Uterus (tissue), 4 donors: ENCODE data around the gene HAVCR1. TPM values are rescaled to one million over a fixed set of nuclear protein-coding genes. Genes with fewer than 3 reads are reported as not detected.

Experiments
- DNase-seq, 2 donors: peaks; one replicate each; pipeline ENCODE4 v3.0.0-alpha.2; 2019 to 2020
- H3K27ac ChIP-seq, 2 donors: fragments of 200-600 bp; sonication (generic); 1 replicate in 1 of 2; 2 replicates in 1 of 2; pipeline ENCODE4 v1.5.1; 2016 to 2018
- H3K27me3 ChIP-seq, 2 donors: fragments of 200-600 bp; sonication (generic); one replicate each; pipeline ENCODE4 v1.5.1; 2018 to 2019; ENCODE audit warnings: control low read depth in 1 of 2
- H3K36me3 ChIP-seq, 2 donors: fragments of 200-600 bp; sonication (generic); one replicate each; pipeline ENCODE4 v1.5.1; 2019; ENCODE audit warnings: control low read depth in 1 of 2
- H3K4me1 ChIP-seq, 2 donors: fragments of 200-600 bp; sonication (generic); one replicate each; pipeline ENCODE4 v1.5.1; 2018 to 2019; ENCODE audit warnings: control low read depth in 1 of 2
- H3K4me3 ChIP-seq, 2 donors: fragments of 200-600 bp; sonication (generic); 1 replicate in 1 of 2; 2 replicates in 1 of 2; pipeline ENCODE4 v1.5.1; 2018 to 2019; ENCODE audit warnings: mild to moderate bottlenecking in 1 of 2
- H3K9me3 ChIP-seq, 2 donors: fragments of 200-600 bp; sonication (generic); one replicate each; pipeline ENCODE4 v1.5.1; 2019; ENCODE audit warnings: control low read depth in 1 of 2
- POLR2A ChIP-seq, 2 donors: fragments of 450-650 bp; IDR thresholded peaks; one replicate each; pipeline ENCODE4 v1.6.1; 2016; ENCODE audit warnings: antibody characterized with exemption in 2 of 2, mild to moderate bottlenecking in 1 of 2, moderate library complexity in 1 of 2
- intact Hi-C: fragments of 100-400 bp; cut with DNase I; formaldehyde crosslinking; loops from one replicate; pipeline ENCODE4 v1.15.1; 2023; ENCODE audit warnings: low total_unique reads
- total RNA-seq, 4 donors: library from RNA; depleted of rRNA in 3 of 4; stranded (reverse); fragments of >200 nt in 3 of 4; gene quantifications; one replicate each; pipeline versions ENCODE4 v1.1.0 to v1.2.4, GENCODE V29; 2014 to 2023
- TF ChIP-seq, protein P1 (sequence below), 4 experiments: fragments of 200-600 bp in 2 of 4; fragments of 450-650 bp in 2 of 4; sonication (generic) in 2 of 4; IDR thresholded peaks; one replicate each; pipeline ENCODE4 v1.5.1; 2016 to 2019; ENCODE audit warnings: antibody characterized with exemption in 4 of 4, mild to moderate bottlenecking in 2 of 4, moderate library complexity in 1 of 4
- donor health status: DM: yes; HTN: yes; CAD: no.

Gene HAVCR1
- total RNA-seq, 4 donors from 2014 or later, result 0.55 TPM; not detected in 3

DNA sequence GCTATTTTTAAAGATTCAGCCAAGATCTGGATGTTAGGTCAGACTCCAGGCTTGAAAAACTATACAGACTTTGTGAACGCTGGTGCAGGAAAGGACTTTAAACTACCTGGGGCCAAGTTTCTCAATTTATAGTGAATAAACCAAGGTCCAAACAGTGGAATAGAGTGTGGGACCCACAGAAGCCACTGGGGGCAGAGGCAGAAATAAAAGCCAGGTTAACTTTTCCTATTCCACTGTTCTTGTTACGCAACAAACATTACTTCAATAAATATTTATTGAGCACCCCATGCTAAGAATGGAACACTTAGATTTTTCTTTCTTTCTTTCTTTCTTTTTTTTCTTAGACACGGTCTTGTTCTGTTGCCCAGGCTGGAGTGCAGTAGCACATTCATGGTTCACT is 11.0 kb upstream of the HAVCR1 start:
- intact Hi-C loops, result no loop called here
- H3K4me1 ChIP-seq, result no peaks in the 10 kb centered on the region
- H3K36me3 ChIP-seq, result no peaks in the 10 kb centered on the region
- no peaks in the 10 kb centered on the region for H3K9me3 ChIP-seq
- H3K27me3 ChIP-seq, result no peaks in the 10 kb centered on the region
- no peak for TF ChIP-seq POLR2A (IDR thresholded peaks at IDR 0.05)
- DNase-seq, result no peak
- H3K27ac ChIP-seq, result no peak overlapping the region
- no peak overlapping the region for H3K4me3 ChIP-seq

GRCh38 chr5:157068785-157069184 is 9.9 kb upstream of the HAVCR1 start:
- Histone ChIP-seq H3K27me3 (no peaks in the 10 kb centered on the region), H3K36me3 (no peaks in the 10 kb centered on the region), H3K4me3 (no peak overlapping the region), H3K4me1 (no peaks in the 10 kb centered on the region), H3K9me3 (no peaks in the 10 kb centered on the region), H3K27ac (no peak overlapping the region)
- intact Hi-C loops, result no loop called here
- DNase-seq, result no peak
- TF ChIP-seq POLR2A (IDR thresholded peaks at IDR 0.05), result no peak
- TF ChIP-seq, protein P1, sequence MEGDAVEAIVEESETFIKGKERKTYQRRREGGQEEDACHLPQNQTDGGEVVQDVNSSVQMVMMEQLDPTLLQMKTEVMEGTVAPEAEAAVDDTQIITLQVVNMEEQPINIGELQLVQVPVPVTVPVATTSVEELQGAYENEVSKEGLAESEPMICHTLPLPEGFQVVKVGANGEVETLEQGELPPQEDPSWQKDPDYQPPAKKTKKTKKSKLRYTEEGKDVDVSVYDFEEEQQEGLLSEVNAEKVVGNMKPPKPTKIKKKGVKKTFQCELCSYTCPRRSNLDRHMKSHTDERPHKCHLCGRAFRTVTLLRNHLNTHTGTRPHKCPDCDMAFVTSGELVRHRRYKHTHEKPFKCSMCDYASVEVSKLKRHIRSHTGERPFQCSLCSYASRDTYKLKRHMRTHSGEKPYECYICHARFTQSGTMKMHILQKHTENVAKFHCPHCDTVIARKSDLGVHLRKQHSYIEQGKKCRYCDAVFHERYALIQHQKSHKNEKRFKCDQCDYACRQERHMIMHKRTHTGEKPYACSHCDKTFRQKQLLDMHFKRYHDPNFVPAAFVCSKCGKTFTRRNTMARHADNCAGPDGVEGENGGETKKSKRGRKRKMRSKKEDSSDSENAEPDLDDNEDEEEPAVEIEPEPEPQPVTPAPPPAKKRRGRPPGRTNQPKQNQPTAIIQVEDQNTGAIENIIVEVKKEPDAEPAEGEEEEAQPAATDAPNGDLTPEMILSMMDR (IDR thresholded peaks at IDR 0.05), result no peak

- H3K27ac ChIP-seq, result no peak overlapping the region
- H3K9me3 ChIP-seq, result no peaks in the 10 kb centered on the region
- H3K4me3 ChIP-seq, result no peak overlapping the region
- no peaks in the 10 kb centered on the region for H3K36me3 ChIP-seq
- intact Hi-C loops, result no loop called here
- TF ChIP-seq, protein P1 (IDR thresholded peaks at IDR 0.05), result no peak
- TF ChIP-seq POLR2A (IDR thresholded peaks at IDR 0.05), result no peak
- H3K27me3 ChIP-seq, result no peaks in the 10 kb centered on the region
- DNase-seq, result no peak
- no peaks in the 10 kb centered on the region for H3K4me1 ChIP-seq
These were observed 9.4 kb upstream of the HAVCR1 start for GRCh38 chr5:157068339-157068738.

GRCh38 chr5:157067005-157067404 is 8.1 kb upstream of the HAVCR1 start:
- no peaks in the 10 kb centered on the region for H3K36me3 ChIP-seq
- H3K4me3 ChIP-seq, result no peak overlapping the region
- H3K9me3 ChIP-seq, result no peaks in the 10 kb centered on the region
- no peaks in the 10 kb centered on the region for H3K4me1 ChIP-seq
- no peak for TF ChIP-seq POLR2A (IDR thresholded peaks at IDR 0.05)
- TF ChIP-seq, protein P1 (IDR thresholded peaks at IDR 0.05), result no peak
- H3K27ac ChIP-seq, result no peak overlapping the region
- no peak for DNase-seq
- H3K27me3 ChIP-seq, result no peaks in the 10 kb centered on the region
- intact Hi-C loops, result no loop called here

DNA sequence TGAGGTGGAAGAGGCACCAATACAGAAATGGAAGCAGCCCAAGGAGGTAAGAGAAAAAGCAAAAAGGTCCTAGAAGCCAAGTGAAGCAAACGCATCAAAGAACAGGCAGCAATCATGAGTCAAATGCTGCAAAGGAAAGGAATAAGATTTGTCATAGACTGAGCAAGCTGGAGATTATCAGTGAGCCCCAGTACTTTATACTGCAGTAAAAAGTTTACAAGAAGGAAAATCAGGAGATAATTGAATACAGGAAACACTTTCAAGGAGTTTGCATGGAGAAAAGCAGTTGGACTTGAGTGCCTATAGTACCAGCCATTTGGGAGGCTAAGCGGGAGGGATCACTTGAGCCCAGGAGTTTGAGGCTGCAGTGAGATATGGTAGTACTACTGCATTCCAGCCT is 7.2 kb upstream of the HAVCR1 start:
- H3K27me3 ChIP-seq, result no peaks in the 10 kb centered on the region
- no peak overlapping the region for H3K4me3 ChIP-seq
- H3K27ac ChIP-seq, result no peak overlapping the region
- H3K9me3 ChIP-seq, result no peaks in the 10 kb centered on the region
- intact Hi-C loops, result no loop called here
- no peak for DNase-seq
- no peaks in the 10 kb centered on the region for H3K4me1 ChIP-seq
- TF ChIP-seq, protein P1 (IDR thresholded peaks at IDR 0.05), result no peak
- TF ChIP-seq POLR2A (IDR thresholded peaks at IDR 0.05), result no peak
- no peaks in the 10 kb centered on the region for H3K36me3 ChIP-seq

DNA sequence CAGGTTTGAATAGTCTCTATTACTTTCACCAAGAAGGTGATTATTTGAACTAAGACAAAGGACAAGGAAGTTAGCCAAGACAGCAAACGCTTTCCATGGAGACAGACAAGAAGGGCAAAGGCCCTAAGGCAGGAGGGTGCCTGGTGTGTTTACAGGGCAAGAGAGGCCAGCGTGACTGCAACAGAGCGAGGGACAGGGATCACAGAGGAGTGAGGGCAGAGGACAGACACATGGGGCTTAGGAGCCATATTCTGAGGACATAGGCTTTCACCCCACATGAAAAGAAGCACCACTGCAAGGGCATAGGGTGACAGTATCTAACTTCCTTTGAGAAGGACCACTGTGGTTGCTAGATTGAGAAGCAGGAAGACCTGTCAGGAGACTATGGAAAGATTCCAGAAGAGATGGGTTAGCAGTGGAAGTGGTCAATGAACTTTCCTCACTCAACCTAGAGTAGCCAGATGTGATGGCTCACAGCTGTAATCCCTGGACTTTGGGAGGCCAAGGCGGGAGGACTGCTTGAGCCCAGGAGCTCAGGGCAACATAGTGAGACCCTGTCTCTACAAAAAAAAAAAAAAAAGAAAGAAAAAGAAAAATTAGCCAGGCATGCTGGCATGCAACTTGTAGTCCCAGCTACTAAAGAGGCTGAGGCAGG is 5.0 kb upstream of the HAVCR1 start:
- no peaks in the 10 kb centered on the region for H3K36me3 ChIP-seq
- intact Hi-C loops, result no loop called here
- no peaks in the 10 kb centered on the region for H3K27me3 ChIP-seq
- no peak overlapping the region for H3K4me3 ChIP-seq
- TF ChIP-seq POLR2A (IDR thresholded peaks at IDR 0.05), result no peak
- TF ChIP-seq, protein P1 (IDR thresholded peaks at IDR 0.05), result no peak
- no peaks in the 10 kb centered on the region for H3K9me3 ChIP-seq
- no peaks in the 10 kb centered on the region for H3K4me1 ChIP-seq
- no peak overlapping the region for H3K27ac ChIP-seq
- DNase-seq, result no peak
